NT2/D1 (cell line): ENCODE measurements around the gene ZMYND11.
"Not testable (repeated sequence)": the region's sequence is repeated elsewhere in the genome, so short reads cannot be mapped to it uniquely, and the experiment has no call there.

Source experiments
- SUZ12 ChIP-seq: IDR thresholded peaks from 2 replicates; pipeline ENCODE4 v1.6.1; 2011; ENCODE audit not compliant: insufficient read length, insufficient read depth; ENCODE audit errors: extremely low read depth
- ZNF274 ChIP-seq: IDR thresholded peaks from 2 replicates; pipeline ENCODE4 v1.6.1; 2011; ENCODE audit warnings: mild to moderate bottlenecking, low read depth, low read length

DNA sequence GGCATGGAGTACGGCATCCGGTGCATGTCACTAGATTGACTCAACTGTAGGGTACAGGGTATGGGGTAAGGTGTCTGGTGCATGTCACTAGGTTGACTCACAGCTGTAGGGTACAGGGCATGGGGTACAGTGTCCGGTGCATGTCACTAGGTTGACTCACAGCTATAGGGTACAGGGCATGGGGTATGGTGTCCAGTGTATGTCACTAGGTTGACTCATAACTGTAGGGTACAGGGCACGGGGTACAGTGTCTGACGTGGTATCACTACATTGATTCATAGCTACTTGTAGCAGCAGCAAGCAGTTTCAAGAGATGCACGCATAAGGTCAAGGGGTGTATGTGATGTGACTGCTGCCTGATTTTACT lies 129.8 kb downstream of the ZMYND11 start:
- not testable (repeated sequence) for TF ChIP-seq SUZ12, ZNF274
